ACC112 (cell line): ENCODE results near the gene ZNF605.
"Not testable (repeated sequence)": the region's sequence is repeated elsewhere in the genome, so short reads cannot be mapped to it uniquely, and the experiment has no call there.

ENCODE experiments used
- H2AFZ ChIP-seq: fragments of 200-600 bp; sonication (generic); one replicate; pipeline ENCODE4 v1.6.0; 2017; ENCODE audit warnings: antibody characterized with exemption, low read length; ENCODE audit not compliant: unreplicated experiment
- H3K27ac ChIP-seq: fragments of 200-600 bp; sonication (generic); 2 replicates; pipeline ENCODE4 v1.5.1; 2014; ENCODE audit warnings: low read depth, mild to moderate bottlenecking, antibody characterized with exemption, low read length, moderate library complexity
- H3K27me3 ChIP-seq: fragments of 200-600 bp; sonication (generic); 2 replicates; pipeline ENCODE4 v1.6.1; 2014; ENCODE audit warnings: mild to moderate bottlenecking, antibody characterized with exemption, low read length, moderate library complexity, mixed read lengths; ENCODE audit not compliant: insufficient read depth
- H3K36me3 ChIP-seq: fragments of 200-600 bp; sonication (generic); 2 replicates; pipeline ENCODE4 v1.6.1; 2016; ENCODE audit warnings: mild to moderate bottlenecking, antibody characterized with exemption, low read length, moderate library complexity, mixed read lengths; ENCODE audit not compliant: insufficient read depth
- H3K4me1 ChIP-seq: fragments of 200-600 bp; sonication (generic); one replicate; pipeline ENCODE4 v1.6.1; 2016; ENCODE audit warnings: low read length, mixed read lengths; ENCODE audit not compliant: insufficient read depth, unreplicated experiment, control insufficient read depth
- H3K4me3 ChIP-seq: fragments of 200-600 bp; sonication (generic); 2 replicates; pipeline ENCODE4 v1.5.1; 2014; ENCODE audit warnings: mild to moderate bottlenecking, low read depth, low read length
- H3K79me2 ChIP-seq: fragments of 200-600 bp; sonication (generic); one replicate; pipeline ENCODE4 v1.6.0; 2016; ENCODE audit warnings: low read length; ENCODE audit not compliant: control insufficient read depth, unreplicated experiment, insufficient read depth

The ZNF605 gene

DNA sequence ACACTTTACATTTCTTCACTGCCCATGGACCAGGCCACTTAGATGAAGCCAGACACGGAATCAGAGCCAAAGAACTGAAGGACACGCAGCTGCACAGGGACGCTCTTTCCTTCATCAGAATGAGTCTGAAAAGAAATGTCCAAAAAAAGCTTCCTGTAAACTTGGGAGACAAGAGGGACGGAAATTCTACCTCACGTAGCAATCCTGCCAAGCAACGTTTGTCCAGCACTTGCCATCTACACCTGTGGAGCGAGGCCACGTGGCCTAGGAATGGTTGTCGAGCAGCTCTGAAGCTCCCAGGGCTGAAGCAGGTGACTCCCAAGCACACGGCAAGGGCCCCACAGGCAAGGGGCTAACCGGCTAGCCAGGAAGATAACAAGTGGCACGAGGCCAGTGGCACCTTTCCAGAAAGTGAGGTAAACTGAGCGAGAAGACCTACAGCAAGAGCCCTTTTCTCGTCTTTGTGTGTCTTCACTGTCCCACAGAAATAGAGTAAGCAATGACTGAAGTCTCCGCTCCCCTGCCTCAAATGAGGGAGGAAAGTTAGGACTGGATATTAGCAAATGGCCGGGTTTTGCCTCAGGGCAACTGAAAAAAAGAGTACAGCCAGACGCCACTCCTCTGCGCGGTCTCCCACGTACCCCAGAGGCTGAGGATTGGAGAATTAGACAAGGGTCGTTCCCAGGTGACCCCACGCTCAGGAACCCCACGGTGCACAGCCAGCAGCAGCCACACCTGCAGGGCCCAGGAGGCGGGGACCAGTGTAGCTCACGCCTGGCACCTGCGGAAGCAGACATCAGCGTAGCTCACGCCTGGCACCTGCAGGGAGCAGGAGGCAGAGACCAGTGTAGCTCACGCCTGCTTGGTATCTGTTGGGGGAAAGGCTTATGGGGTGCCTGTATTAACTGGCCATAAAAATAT lies 7.7 kb downstream of the ZNF605 start:
- H3K4me3 ChIP-seq = no peak overlapping the region
- peaks cover 35% of the 10 kb centered on the region for H3K79me2 ChIP-seq
- peaks cover 84% of the 10 kb centered on the region for H3K36me3 ChIP-seq
- no peaks in the 10 kb centered on the region for H3K4me1 ChIP-seq
- H3K27me3 ChIP-seq = no peaks in the 10 kb centered on the region
- H3K27ac ChIP-seq = no peak overlapping the region
- no peak overlapping the region for H2AFZ ChIP-seq

DNA sequence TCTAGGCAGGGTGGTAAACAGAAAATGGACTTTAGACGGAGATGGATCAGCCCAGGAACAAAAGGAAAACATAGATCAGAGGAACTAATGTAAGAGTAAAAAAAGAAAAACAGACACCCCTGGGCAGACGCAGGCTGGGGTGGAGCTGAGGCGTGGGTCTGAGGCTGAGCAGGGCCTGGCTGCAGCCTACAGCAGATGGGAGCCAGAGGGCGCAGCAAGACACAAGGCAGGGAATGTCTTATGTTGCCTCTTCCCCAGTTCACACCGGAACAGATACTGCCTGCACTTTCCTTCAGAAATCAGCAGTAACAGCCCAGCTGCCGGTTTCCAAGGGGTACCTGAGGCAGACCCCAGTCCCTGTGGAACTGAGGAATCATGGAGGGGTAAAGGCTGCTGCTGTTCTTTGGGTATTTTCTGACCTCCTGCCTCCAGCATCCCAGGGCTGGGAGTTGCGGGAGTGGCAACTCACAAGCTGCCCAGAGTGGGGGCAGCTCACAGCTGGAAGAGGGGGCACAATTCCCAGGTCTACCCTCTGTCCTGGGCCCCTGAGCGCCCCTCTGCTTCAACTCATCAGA lies 9.8 kb downstream of the ZNF605 start:
- H3K79me2 ChIP-seq = peaks cover 17% of the 10 kb centered on the region
- no peak overlapping the region for H3K4me3 ChIP-seq
- H2AFZ ChIP-seq = no peak overlapping the region
- H3K27ac ChIP-seq = no peak overlapping the region
- peaks cover 89% of the 10 kb centered on the region for H3K36me3 ChIP-seq
- no peaks in the 10 kb centered on the region for H3K4me1 ChIP-seq
- H3K27me3 ChIP-seq = no peaks in the 10 kb centered on the region

DNA sequence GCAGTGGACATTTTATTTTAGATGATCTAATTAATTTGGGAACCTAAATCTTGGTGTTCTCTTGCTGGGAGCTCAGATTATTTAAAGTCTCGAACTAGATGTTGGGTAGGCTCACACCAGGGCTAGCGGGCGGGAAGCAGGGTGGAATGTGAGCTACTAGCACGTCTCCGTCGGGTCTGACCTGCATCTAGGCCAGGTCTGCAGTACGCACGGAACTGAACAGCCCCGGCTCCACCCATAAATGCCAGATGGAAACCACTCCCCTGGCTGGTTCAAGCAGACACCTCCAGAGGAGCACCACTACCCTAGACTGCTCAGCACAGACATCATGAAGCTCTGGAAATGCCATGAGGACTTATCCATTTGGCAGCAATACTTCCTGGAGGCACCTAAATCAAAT lies 10.3 kb downstream of the ZNF605 start:
- no peak overlapping the region for H3K4me3 ChIP-seq
- no peak overlapping the region for H3K27ac ChIP-seq

DNA sequence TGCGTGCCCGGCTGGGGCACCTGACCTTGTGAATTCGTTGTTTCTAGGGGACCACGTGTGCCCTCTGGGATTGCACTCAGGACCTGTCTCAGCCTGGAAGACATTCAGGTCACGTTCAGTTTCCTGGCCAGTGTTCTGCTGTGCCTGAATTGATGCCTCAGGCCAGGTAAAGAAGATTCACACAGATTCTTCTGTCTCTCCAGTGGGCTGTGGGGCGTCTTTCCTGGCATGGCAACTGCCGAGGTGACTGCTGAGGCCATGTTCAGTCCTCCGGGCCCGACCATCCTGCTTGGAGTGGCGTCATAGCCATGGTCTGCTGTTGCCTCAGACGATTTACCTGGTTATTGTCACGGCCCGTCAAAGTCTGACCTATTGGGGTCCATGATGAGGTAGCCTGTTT lies 13.5 kb downstream of the ZNF605 start:
- H2AFZ ChIP-seq = no peak overlapping the region
- H3K27ac ChIP-seq = no peak overlapping the region
- no peak overlapping the region for H3K4me3 ChIP-seq
- no peaks in the 10 kb centered on the region for H3K4me1 ChIP-seq
- no peaks in the 10 kb centered on the region for H3K79me2 ChIP-seq
- peaks cover 67% of the 10 kb centered on the region for H3K36me3 ChIP-seq
- H3K27me3 ChIP-seq = no peaks in the 10 kb centered on the region

More for the DNA sequence above, 10.3 kb downstream of the ZNF605 start:
- Histone ChIP-seq H3K27me3 (no peaks in the 10 kb centered on the region), H3K36me3 (peaks cover 89% of the 10 kb centered on the region), H3K79me2 (peaks cover 12% of the 10 kb centered on the region), H2AFZ (no peak overlapping the region), H3K4me1 (no peaks in the 10 kb centered on the region)

GRCh38 chr12:132941336-132941954 lies 14.7 kb downstream of the ZNF605 start:
- no peaks in the 10 kb centered on the region for H3K4me1 ChIP-seq
- peaks cover 66% of the 10 kb centered on the region for H3K36me3 ChIP-seq

GRCh38 chr12:132940071-132940719 lies 15.9 kb downstream of the ZNF605 start:
- no peak overlapping the region for H3K4me3 ChIP-seq
- H3K36me3 ChIP-seq = peaks cover 62% of the 10 kb centered on the region
- no peaks in the 10 kb centered on the region for H3K27me3 ChIP-seq

More at GRCh38 chr12:132941336-132941954, 14.7 kb downstream of the ZNF605 start:
- Histone ChIP-seq H3K4me3 (no peak overlapping the region), H3K27ac (no peak overlapping the region), H3K27me3 (no peaks in the 10 kb centered on the region), H3K79me2 (no peaks in the 10 kb centered on the region), H2AFZ (no peak overlapping the region)

DNA sequence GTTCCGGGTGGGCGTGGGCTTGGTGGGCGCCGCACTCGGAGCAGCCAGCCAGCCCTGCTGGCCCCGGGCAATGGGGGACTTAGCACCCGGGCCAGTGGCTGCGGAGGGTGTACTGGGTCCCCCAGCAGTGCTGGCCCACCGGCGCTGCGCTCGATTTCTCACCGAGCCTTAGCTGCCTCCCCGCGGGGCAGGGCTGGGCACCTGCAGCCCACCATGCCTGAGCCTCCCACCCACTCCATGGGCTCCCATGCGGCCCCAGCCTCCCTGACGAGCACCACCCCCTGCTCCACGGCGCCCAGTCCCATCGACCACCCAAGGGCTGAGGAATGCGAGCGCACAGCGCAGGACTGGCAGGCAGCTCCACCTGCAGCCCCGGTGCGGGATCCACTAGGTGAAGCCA lies 17.3 kb downstream of the ZNF605 start:
- H2AFZ ChIP-seq, H3K27me3 ChIP-seq, H3K4me1 ChIP-seq, H3K4me3 ChIP-seq, H3K27ac ChIP-seq, H3K79me2 ChIP-seq: not testable (repeated sequence)
- H3K36me3 ChIP-seq = peaks cover 54% of the 10 kb centered on the region

More at GRCh38 chr12:132940071-132940719, 15.9 kb downstream of the ZNF605 start:
- Histone ChIP-seq H3K79me2 (no peaks in the 10 kb centered on the region), H3K4me1 (no peaks in the 10 kb centered on the region), H2AFZ (no peak overlapping the region), H3K27ac (no peak overlapping the region)

- Histone ChIP-seq H3K4me3 (no peak overlapping the region), H3K27ac (no peak overlapping the region), H3K36me3 (peaks cover 52% of the 10 kb centered on the region), H3K4me1 (no peaks in the 10 kb centered on the region), H3K27me3 (no peaks in the 10 kb centered on the region), H2AFZ (no peak overlapping the region), H3K79me2 (no peaks in the 10 kb centered on the region)
These were observed 18.6 kb downstream of the ZNF605 start for GRCh38 chr12:132937476-132937875.

GRCh38 chr12:132936921-132937320 lies 19.2 kb downstream of the ZNF605 start:
- H2AFZ ChIP-seq, H3K4me3 ChIP-seq, H3K4me1 ChIP-seq, H3K27me3 ChIP-seq, H3K79me2 ChIP-seq, H3K27ac ChIP-seq: not testable (repeated sequence)
- H3K36me3 ChIP-seq = peaks cover 52% of the 10 kb centered on the region

DNA sequence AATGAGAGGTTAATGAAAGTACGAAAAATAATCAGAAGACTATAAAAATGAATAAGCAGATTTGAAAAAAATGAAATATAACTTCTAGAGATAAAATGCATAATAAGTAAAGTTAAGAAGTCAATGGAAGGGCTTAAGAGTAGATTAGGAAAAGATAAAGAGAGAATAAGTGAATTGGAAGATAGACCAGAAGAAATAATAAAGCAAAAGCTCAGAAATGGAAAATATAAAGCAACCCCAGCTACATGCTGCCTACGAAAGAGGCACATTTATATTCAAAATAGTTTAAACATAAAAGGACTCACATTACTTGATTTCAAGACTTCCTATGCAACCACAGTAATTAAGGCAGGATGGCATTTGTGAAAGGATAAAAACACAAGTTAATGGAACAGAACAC lies 19.9 kb downstream of the ZNF605 start:
- Histone ChIP-seq H3K27ac (no peak overlapping the region), H3K4me3 (no peak overlapping the region), H3K4me1 (no peaks in the 10 kb centered on the region), H3K27me3 (no peaks in the 10 kb centered on the region), H3K36me3 (peaks cover 52% of the 10 kb centered on the region), H3K79me2 (no peaks in the 10 kb centered on the region), H2AFZ (no peak overlapping the region)
